Fibroblast of lung (primary cell): ENCODE measurements around the gene NOMO2.
"Not testable (repeated sequence)": the region's sequence is repeated elsewhere in the genome, so short reads cannot be mapped to it uniquely, and the experiment has no call there.

Experiments used
- EZH2 ChIP-seq: IDR thresholded peaks from 2 replicates; pipeline ENCODE4 v1.5.1; 2012; ENCODE audit warnings: low read length, control low read depth, mild to moderate bottlenecking; ENCODE audit errors: missing control alignments
- TF ChIP-seq, protein P1 (sequence below), 2 donors: IDR thresholded peaks in 1 of 2; conservative IDR thresholded peaks in 1 of 2; 1 replicate in 1 of 2; 2 replicates in 1 of 2; pipeline ENCODE4 v1.5.1; 2011 to 2012; ENCODE audit warnings: low read length in 2 of 2, control low read depth in 1 of 2, inconsistent platforms in 1 of 2, low read depth in 1 of 2, mild to moderate bottlenecking in 1 of 2

DNA sequence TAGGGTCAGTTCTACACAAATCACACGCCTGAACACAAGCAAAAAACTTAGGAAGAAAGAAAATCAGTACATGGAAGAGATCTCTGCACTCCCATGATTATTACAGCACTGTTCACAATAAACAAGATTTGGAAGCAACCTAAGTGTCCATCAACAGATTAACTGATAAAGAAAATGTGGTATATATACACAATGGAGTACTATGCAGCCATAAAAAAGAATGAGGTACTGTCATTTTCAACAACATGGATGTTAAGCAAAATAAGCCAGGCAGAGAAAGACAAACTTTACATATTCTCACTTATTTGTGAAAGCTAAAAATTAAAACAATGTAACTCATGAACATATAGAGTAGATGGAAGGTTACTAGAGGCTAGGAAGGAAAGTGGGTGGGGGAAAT is 16.0 kb upstream of the NOMO2 start:
- TF ChIP-seq, protein P1, sequence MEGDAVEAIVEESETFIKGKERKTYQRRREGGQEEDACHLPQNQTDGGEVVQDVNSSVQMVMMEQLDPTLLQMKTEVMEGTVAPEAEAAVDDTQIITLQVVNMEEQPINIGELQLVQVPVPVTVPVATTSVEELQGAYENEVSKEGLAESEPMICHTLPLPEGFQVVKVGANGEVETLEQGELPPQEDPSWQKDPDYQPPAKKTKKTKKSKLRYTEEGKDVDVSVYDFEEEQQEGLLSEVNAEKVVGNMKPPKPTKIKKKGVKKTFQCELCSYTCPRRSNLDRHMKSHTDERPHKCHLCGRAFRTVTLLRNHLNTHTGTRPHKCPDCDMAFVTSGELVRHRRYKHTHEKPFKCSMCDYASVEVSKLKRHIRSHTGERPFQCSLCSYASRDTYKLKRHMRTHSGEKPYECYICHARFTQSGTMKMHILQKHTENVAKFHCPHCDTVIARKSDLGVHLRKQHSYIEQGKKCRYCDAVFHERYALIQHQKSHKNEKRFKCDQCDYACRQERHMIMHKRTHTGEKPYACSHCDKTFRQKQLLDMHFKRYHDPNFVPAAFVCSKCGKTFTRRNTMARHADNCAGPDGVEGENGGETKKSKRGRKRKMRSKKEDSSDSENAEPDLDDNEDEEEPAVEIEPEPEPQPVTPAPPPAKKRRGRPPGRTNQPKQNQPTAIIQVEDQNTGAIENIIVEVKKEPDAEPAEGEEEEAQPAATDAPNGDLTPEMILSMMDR (conservative IDR thresholded peaks at IDR 0.05 in 1 of 2, IDR thresholded peaks at IDR 0.05 in 1 of 2; ENCODE audit: low read depth in 1 of 2, low read length in 2 of 2) = not testable (repeated sequence)
- TF ChIP-seq EZH2 = not testable (repeated sequence)
